Caco-2 (cell line): Measurements from ENCODE around the gene SMIM9. TPM values are rescaled to one million over a fixed set of nuclear protein-coding genes. Genes with fewer than 3 reads are reported as not detected.
"Not testable (repeated sequence)": the region's sequence is repeated elsewhere in the genome, so short reads cannot be mapped to it uniquely, and the experiment has no call there.

ENCODE experiments used
- Bru-seq: library from RNA; stranded (reverse); fragments of 400-500 nt; gene quantifications from one replicate; lab custom pipeline; 2021; lab: Mats Ljungman, UMichigan
- BruChase-seq, 2 experiments: library from RNA; stranded (reverse); fragments of 400-500 nt; gene quantifications; one replicate each; lab custom pipeline; 2021; lab: Mats Ljungman, UMichigan
- BruUV-seq: library from RNA; stranded (reverse); fragments of 400-500 nt; replicated peaks from 2 replicates; lab custom pipeline; 2021; lab: Mats Ljungman, UMichigan
- CTCF ChIA-PET: fragments of 300-600 bp; sonication (Branson Sonifier 250); formaldehyde crosslinking; loops from one replicate; lab custom pipeline; 2022; ENCODE audit warnings: antibody characterized with exemption; lab: Charles Lee
- POLR2A ChIA-PET: fragments of 300-600 bp; sonication (Branson Sonifier 250); formaldehyde crosslinking; loops from one replicate; lab custom pipeline; 2022; ENCODE audit warnings: antibody characterized with exemption; lab: Charles Lee
- DNase-seq, 2 experiments: peaks; one replicate each; pipeline versions ENCODE4 v3.0.0 to v3.0.0-alpha.2; 2020 to 2022
- H3K27me3 ChIP-seq: replicated peaks from 2 replicates; pipeline ENCODE4 v1.6.0; 2011; ENCODE audit warnings: low read length; ENCODE audit not compliant: control insufficient read depth, insufficient read depth
- H3K36me3 ChIP-seq: 2 replicates; pipeline ENCODE4 v1.5.1; 2011; ENCODE audit warnings: low read length; ENCODE audit not compliant: control insufficient read depth, insufficient read depth
- H3K4me1 ChIP-seq: fragments of 250-450 bp; sonication (Bioruptor Pico); 2 replicates; pipeline ENCODE4 v1.5.1; 2020; ENCODE audit warnings: mild to moderate bottlenecking
- H3K4me3 ChIP-seq: 2 replicates; pipeline ENCODE4 v1.5.1; 2011; ENCODE audit warnings: low read depth, mild to moderate bottlenecking, control low read depth, low read length
- H3K9me3 ChIP-seq: fragments of 250-450 bp; sonication (Bioruptor Pico); 2 replicates; pipeline ENCODE4 v1.5.1; 2020; ENCODE audit warnings: mild to moderate bottlenecking, moderate library complexity
- H3K27ac Mint-ChIP-seq: one replicate; pipeline ENCODE4 v1.8.0; 2022; ENCODE audit warnings: mixed read lengths; ENCODE audit not compliant: unreplicated experiment
- H3K27me3 Mint-ChIP-seq: one replicate; pipeline ENCODE4 v1.8.0; 2022; ENCODE audit warnings: mixed read lengths; ENCODE audit not compliant: insufficient read depth, unreplicated experiment
- H3K36me3 Mint-ChIP-seq: one replicate; pipeline ENCODE4 v1.8.0; 2022; ENCODE audit warnings: mild to moderate bottlenecking, mixed read lengths; ENCODE audit not compliant: insufficient read depth, unreplicated experiment
- H3K4me1 Mint-ChIP-seq: one replicate; pipeline ENCODE4 v1.8.0; 2022; ENCODE audit warnings: low read depth, mixed read lengths; ENCODE audit not compliant: unreplicated experiment
- H3K4me3 Mint-ChIP-seq: one replicate; pipeline ENCODE4 v1.8.0; 2022; ENCODE audit warnings: mild to moderate bottlenecking, moderate library complexity, mixed read lengths; ENCODE audit not compliant: unreplicated experiment
- H3K9me3 Mint-ChIP-seq: one replicate; pipeline ENCODE4 v1.8.0; 2022; ENCODE audit warnings: mixed read lengths; ENCODE audit not compliant: unreplicated experiment
- CTCF ChIP-seq, 2 experiments: fragments of 200-600 bp in 1 of 2; IDR thresholded peaks; 1 replicate in 1 of 2; 2 replicates in 1 of 2; pipeline versions ENCODE4 v1.5.1 to v1.8.0; 2011 to 2022; ENCODE audit warnings: antibody characterized with exemption in 1 of 2, control low read depth in 1 of 2, inconsistent platforms in 1 of 2, low read depth in 1 of 2, low read length in 1 of 2, mild to moderate bottlenecking in 1 of 2, moderate library complexity in 1 of 2; ENCODE audit not compliant: insufficient read depth in 1 of 2, severe bottlenecking in 1 of 2, unreplicated experiment in 1 of 2
- intact Hi-C: fragments of 100-400 bp; cut with micrococcal nuclease; formaldehyde crosslinking; loops from one replicate; pipeline ENCODE4 v1.10.0; 2022; ENCODE audit not compliant: unreplicated experiment
- long read RNA-seq: library from polyadenylated mRNA; stranded (forward); transcript quantifications from one replicate; pipeline ENCODE4 v2.0.0, GENCODE V29; 2022
- total RNA-seq: library from RNA; stranded (reverse); gene quantifications from 2 replicates; pipeline ENCODE4 v1.2.3, GENCODE V29; 2022

The SMIM9 gene
- total RNA-seq (not detected in 2 replicates), Bru-seq, nascent RNA (percentile 20 among the genes with signal in this experiment), BruChase-seq, experiment 1, labeled RNA remaining after a 2-hour chase (percentile 25 among the genes with signal in this experiment), BruChase-seq, experiment 2, labeled RNA remaining after a 6-hour chase (percentile 26 among the genes with signal in this experiment)
- long read RNA-seq, result 0 reads

- TF ChIP-seq CTCF (IDR thresholded peaks at IDR 0.05; ENCODE audit: insufficient read depth in 1 of 2, low read depth in 1 of 2, low read length in 1 of 2, severe bottlenecking in 1 of 2, unreplicated experiment in 1 of 2), result no peak
- Mint-ChIP-seq H3K36me3 (no peaks in the 10 kb centered on the region), H3K27me3 (peaks cover 3% of the 10 kb centered on the region), H3K4me3 (no peak within 1 kb of the TSS), H3K9me3 (no peaks in the 10 kb centered on the region), H3K27ac (no peak within 1 kb of the TSS), H3K4me1 (no peaks in the 10 kb centered on the region)
- POLR2A ChIA-PET, result no interaction called here
- intact Hi-C loops, result no loop called here
- no peak for DNase-seq
- Histone ChIP-seq H3K36me3 (no peaks in the 10 kb centered on the region), H3K4me1 (no peaks in the 10 kb centered on the region), H3K4me3 (no peak within 1 kb of the TSS), H3K27me3 (no peaks in the 10 kb centered on the region), H3K9me3 (no peaks in the 10 kb centered on the region)
- BruUV-seq, result no TSS peak
- CTCF ChIA-PET, result no interaction called here
These were observed at the start of gene SMIM9 for GRCh38 chrX:154834562-154834961. Gene SMIM9, minus strand, starts transcription at chrX:154834662. Its CDS starts 3,806 bp downstream, at chrX:154830856.

- DNase-seq, H3K4me3 ChIP-seq, H3K36me3 ChIP-seq, H3K27me3 ChIP-seq, H3K4me1 ChIP-seq, H3K36me3 Mint-ChIP-seq, H3K4me3 Mint-ChIP-seq, H3K9me3 ChIP-seq, H3K9me3 Mint-ChIP-seq, H3K27me3 Mint-ChIP-seq, intact Hi-C loops, CTCF ChIA-PET, H3K4me1 Mint-ChIP-seq, BruUV-seq, H3K27ac Mint-ChIP-seq, POLR2A ChIA-PET: not testable (repeated sequence)
These were observed 49.6 kb upstream of the SMIM9 start for GRCh38 chrX:154884069-154884468.

GRCh38 chrX:154873329-154873728 is 38.9 kb upstream of the SMIM9 start:
- Mint-ChIP-seq H3K36me3 (no peaks in the 10 kb centered on the region), H3K9me3 (peaks cover 15% of the 10 kb centered on the region), H3K27ac (no peak overlapping the region), H3K27me3 (peaks cover 2% of the 10 kb centered on the region), H3K4me1 (peaks cover 6% of the 10 kb centered on the region), H3K4me3 (no peak overlapping the region)
- Histone ChIP-seq H3K9me3 (no peaks in the 10 kb centered on the region), H3K4me3 (no peak overlapping the region), H3K27me3 (no peaks in the 10 kb centered on the region), H3K4me1 (no peaks in the 10 kb centered on the region), H3K36me3 (no peaks in the 10 kb centered on the region)
- POLR2A ChIA-PET, result no interaction called here
- no peak for DNase-seq
- TF ChIP-seq CTCF (IDR thresholded peaks at IDR 0.05; ENCODE audit: insufficient read depth in 1 of 2, low read depth in 1 of 2, low read length in 1 of 2, severe bottlenecking in 1 of 2, unreplicated experiment in 1 of 2), result no peak
- BruUV-seq, result no TSS peak
- intact Hi-C loops, result no loop called here
- CTCF ChIA-PET, result no interaction called here

- H3K36me3 Mint-ChIP-seq, H3K4me1 Mint-ChIP-seq, H3K9me3 ChIP-seq, H3K4me3 ChIP-seq, intact Hi-C loops, H3K36me3 ChIP-seq, H3K27ac Mint-ChIP-seq, POLR2A ChIA-PET, BruUV-seq, CTCF ChIA-PET, H3K27me3 Mint-ChIP-seq, DNase-seq, H3K4me1 ChIP-seq, H3K4me3 Mint-ChIP-seq, H3K27me3 ChIP-seq: not testable (repeated sequence)
- H3K9me3 Mint-ChIP-seq, result peaks cover 31% of the 10 kb centered on the region
These were observed 34.1 kb upstream of the SMIM9 start for GRCh38 chrX:154868522-154868921.
